Body of pancreas (tissue), 4 donors: ENCODE data around the gene HYAL2. TPM values are rescaled to one million over a fixed set of nuclear protein-coding genes. Genes with fewer than 3 reads are reported as not detected.

Source experiments
- ATAC-seq: fragments of 150-250 bp; one replicate; pipeline ENCODE4 v1.9.1; 2016
- DNase-seq, 4 donors: peaks; one replicate each; pipeline ENCODE4 v3.0.0-alpha.2; 2019
- H3K27ac ChIP-seq, 4 donors: fragments of 200-600 bp; sonication (generic); 1 replicate in 3 of 4; 2 replicates in 1 of 4; pipeline versions ENCODE4 v1.5.1 to v1.6.1; 2016 to 2019; ENCODE audit warnings: mild to moderate bottlenecking in 1 of 4, mixed read lengths in 1 of 4, moderate library complexity in 1 of 4
- H3K27me3 ChIP-seq, 2 donors: fragments of 200-600 bp; sonication (generic); one replicate each; pipeline ENCODE4 v1.6.0; 2016; ENCODE audit warnings: mild to moderate bottlenecking in 1 of 2
- H3K36me3 ChIP-seq, 2 donors: fragments of 200-600 bp; sonication (generic); replicated peaks in 1 of 2; 2 replicates each; pipeline ENCODE4 v1.5.1; 2016; ENCODE audit warnings: low read depth in 2 of 2; ENCODE audit not compliant: insufficient read depth in 1 of 2
- H3K4me1 ChIP-seq: fragments of 200-600 bp; sonication (generic); one replicate; pipeline ENCODE4 v1.6.0; 2016
- H3K4me3 ChIP-seq, 2 donors: fragments of 200-600 bp; sonication (generic); 1 replicate in 1 of 2; 2 replicates in 1 of 2; pipeline ENCODE4 v1.5.1; 2016 to 2019
- H3K9me3 ChIP-seq, 3 donors: fragments of 200-600 bp; sonication (generic); 1 replicate in 2 of 3; 2 replicates in 1 of 3; pipeline ENCODE4 v1.5.1; 2016
- CTCF ChIP-seq, 7 experiments: fragments of 450-650 bp in 4 of 7; fragments of 200-600 bp in 3 of 7; sonication (generic) in 3 of 7; IDR thresholded peaks; one replicate each; pipeline ENCODE4 v1.5.1; 2016 to 2019; ENCODE audit warnings: antibody characterized with exemption in 7 of 7
- POLR2A ChIP-seq, 3 donors: fragments of 450-650 bp; IDR thresholded peaks; one replicate each; pipeline ENCODE4 v1.6.1; 2016; ENCODE audit warnings: antibody characterized with exemption in 3 of 3, mild to moderate bottlenecking in 2 of 3
- WGBS, 2 donors: methylation state at CpG; one replicate each; pipeline ENCODE4 v1.1.5; 2017; 5-methylcytosine and 5-hydroxymethylcytosine counted together
- intact Hi-C: fragments of 100-400 bp; cut with DNase I; formaldehyde crosslinking; loops from one replicate; pipeline ENCODE4 v1.15.1; 2023
- total RNA-seq, 2 donors: library from RNA; depleted of rRNA; stranded (reverse); fragments of >200 nt; gene quantifications; one replicate each; pipeline ENCODE4 v1.1.0, GENCODE V29; 2016

Gene HYAL2
- total RNA-seq, 2 donors from 2014 or later: 35.6 to 48.3 TPM

DNA sequence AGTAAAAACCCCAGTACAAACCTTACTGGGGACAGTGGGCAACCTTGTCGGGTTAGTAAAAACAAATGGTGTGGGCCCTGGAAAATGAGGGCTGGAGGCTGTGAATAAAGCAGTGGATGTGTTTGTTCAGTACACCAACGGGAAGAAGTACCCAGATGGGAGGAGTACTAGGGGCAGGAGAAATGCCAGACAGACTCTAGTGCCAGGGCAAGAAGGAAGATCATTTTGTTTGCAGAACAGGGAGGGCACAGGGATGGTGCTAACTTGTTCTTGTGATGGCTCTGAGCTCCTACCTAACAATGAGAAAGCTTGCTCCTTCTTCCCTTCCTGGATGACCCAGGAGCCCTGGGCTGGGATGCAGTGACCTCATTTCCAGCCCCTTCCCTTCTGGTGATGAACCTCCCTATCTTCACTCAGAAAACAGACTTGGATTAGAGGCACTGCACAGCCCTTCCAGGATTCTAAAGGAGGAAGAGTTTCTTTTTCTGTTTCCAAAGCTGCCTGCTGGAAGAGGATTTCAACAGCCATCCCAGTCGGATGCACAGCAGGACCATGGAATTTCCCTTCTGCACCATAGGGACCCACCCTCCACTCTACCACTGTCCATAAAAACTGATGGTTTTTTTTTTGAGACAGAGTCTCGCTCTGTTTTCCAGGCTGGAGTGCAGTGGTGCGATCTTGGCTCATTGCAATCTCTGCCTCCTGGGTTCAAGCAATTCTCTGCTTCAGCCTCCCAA is 12.0 kb upstream of the HYAL2 start:
- DNase-seq (no peak), ATAC-seq (no peak)
- Histone ChIP-seq H3K27ac (peak overlapping the region; percentile 30 to 99 (median 94)), H3K4me1 (peaks cover 48% of the 10 kb centered on the region), H3K9me3 (no peaks in the 10 kb centered on the region), H3K27me3 (no peaks in the 10 kb centered on the region), H3K36me3 (peaks cover 7 to 23% of the 10 kb centered on the region in 2 donors), H3K4me3 (no peak overlapping the region)
- intact Hi-C loops: no loop called here
- no peak for TF ChIP-seq POLR2A (IDR thresholded peaks at IDR 0.05)
- TF ChIP-seq CTCF (IDR thresholded peaks at IDR 0.05): no peak
- 58 to 69% methylated on average over 5 of the region's 5 CpGs for WGBS, 2 donors

DNA sequence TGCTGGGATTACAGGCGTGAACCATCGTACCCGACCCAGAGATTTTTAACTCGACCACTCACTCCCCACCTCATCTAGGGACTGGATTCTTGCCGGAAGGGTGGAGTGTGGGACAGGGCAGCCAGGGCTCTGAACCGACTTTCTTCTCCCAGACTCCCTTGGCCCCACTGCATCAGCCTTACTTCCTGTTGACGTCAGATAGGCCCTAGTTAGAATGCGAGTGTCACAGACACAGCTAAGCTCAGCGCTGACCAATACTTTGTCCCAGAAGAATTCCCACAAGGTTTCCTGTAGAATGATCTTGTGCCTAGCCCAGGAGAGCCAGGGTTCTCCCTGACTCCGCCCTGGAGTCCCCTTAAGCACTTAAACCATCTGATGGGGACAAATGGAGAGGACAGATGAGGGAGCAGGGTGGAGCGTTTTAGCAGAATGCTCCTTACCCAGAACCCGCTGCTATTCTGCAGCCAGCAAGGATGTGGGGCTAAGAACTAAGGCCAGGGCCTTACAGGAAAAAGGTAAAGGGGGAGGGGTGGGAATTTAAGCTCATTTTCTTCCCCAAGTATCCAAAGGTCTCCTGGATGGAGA is 11.3 kb upstream of the HYAL2 start:
- Histone ChIP-seq H3K27me3 (no peaks in the 10 kb centered on the region), H3K36me3 (peaks cover 7 to 23% of the 10 kb centered on the region in 2 donors), H3K27ac (peak overlapping the region; percentile 30 to 99 (median 94)), H3K9me3 (no peaks in the 10 kb centered on the region), H3K4me3 (no peak overlapping the region), H3K4me1 (peaks cover 53% of the 10 kb centered on the region)
- intact Hi-C loops: no loop called here
- WGBS, 2 donors: 58 to 64% methylated on average over 12 of the region's 12 CpGs
- no peak for TF ChIP-seq CTCF (IDR thresholded peaks at IDR 0.05)
- TF ChIP-seq POLR2A (IDR thresholded peaks at IDR 0.05): peak in 2 of 3 donors; percentile 13 to 19
- ATAC-seq: no peak
- no peak for DNase-seq

- Histone ChIP-seq H3K27ac (no peak overlapping the region), H3K9me3 (no peaks in the 10 kb centered on the region), H3K27me3 (no peaks in the 10 kb centered on the region), H3K4me3 (no peak overlapping the region), H3K36me3 (peaks cover 7 to 23% of the 10 kb centered on the region in 2 donors), H3K4me1 (peaks cover 59% of the 10 kb centered on the region)
- ATAC-seq (no peak), DNase-seq (no peak)
- intact Hi-C loops: no loop called here
- TF ChIP-seq CTCF (IDR thresholded peaks at IDR 0.05) (no peak), POLR2A (IDR thresholded peaks at IDR 0.05) (no peak)
- 93 to 97% methylated on average over 6 to 19 of the region's 19 CpGs for WGBS, 2 donors
These were observed 8.9 kb upstream of the HYAL2 start for GRCh38 chr3:50331364-50331907.

- WGBS, 2 donors: 91 to 95% methylated on average over 4 to 10 of the region's 10 CpGs
- intact Hi-C loops: no loop called here
- no peak for DNase-seq
- Histone ChIP-seq H3K27me3 (no peaks in the 10 kb centered on the region), H3K9me3 (no peaks in the 10 kb centered on the region), H3K27ac (no peak overlapping the region), H3K36me3 (peaks cover 7 to 23% of the 10 kb centered on the region in 2 donors), H3K4me3 (no peak overlapping the region), H3K4me1 (peaks cover 55% of the 10 kb centered on the region)
- ATAC-seq: no peak
- no peak for TF ChIP-seq POLR2A (IDR thresholded peaks at IDR 0.05)
- no peak for TF ChIP-seq CTCF (IDR thresholded peaks at IDR 0.05)
These were observed 7.8 kb upstream of the HYAL2 start for GRCh38 chr3:50330330-50330729.
